GM23338 (cell line): ENCODE results near the gene DCUN1D4.

Source experiments
- CTCF ChIP-seq, 2 experiments: fragments of 200-600 bp in 1 of 2; sonication (generic) in 1 of 2; conservative IDR thresholded peaks; 2 replicates each; pipeline versions ENCODE4 v1.5.1 to v1.6.1; 2016 to 2017; ENCODE audit warnings: antibody characterized with exemption in 2 of 2, low read depth in 2 of 2, mild to moderate bottlenecking in 2 of 2, moderate library complexity in 1 of 2
- EZH2 ChIP-seq: fragments of 200-600 bp; sonication (generic); IDR thresholded peaks from one replicate; pipeline ENCODE4 v1.8.0; 2017; ENCODE audit warnings: antibody characterized with exemption, mild to moderate bottlenecking, low read depth; ENCODE audit not compliant: unreplicated experiment

GRCh38 chr4:51907006-51907669 is 64.2 kb downstream of the DCUN1D4 start:
- TF ChIP-seq CTCF (conservative IDR thresholded peaks at IDR 0.05; ENCODE audit: low read depth in 2 of 2), result no peak
- TF ChIP-seq EZH2, result no peak
